Central memory CD4-positive, alpha-beta T cell (primary cell): ENCODE measurements around the gene CDK5RAP2.

Experiments
- DNase-seq: peaks from one replicate; pipeline ENCODE4 v3.0.0; 2022

Gene CDK5RAP2

DNA sequence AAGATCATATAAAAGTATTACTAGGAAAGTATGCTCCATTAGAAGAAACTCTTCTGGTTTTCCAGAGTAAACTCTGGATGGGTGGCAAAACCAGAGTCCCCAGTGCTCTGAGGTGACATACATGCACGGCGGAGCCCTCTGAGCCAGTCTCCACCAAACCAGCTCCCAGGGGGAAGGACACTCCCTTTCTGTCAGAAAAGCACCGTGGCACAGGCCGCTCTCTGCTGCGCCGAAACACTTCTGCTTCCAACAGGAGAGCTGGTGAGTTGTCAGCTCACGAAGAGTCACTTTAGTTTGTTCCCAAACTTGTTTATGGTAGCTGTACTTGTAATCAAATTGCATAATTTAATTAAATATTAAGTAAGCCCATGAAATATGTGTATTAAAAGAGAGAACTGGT is 184.6 kb downstream of the CDK5RAP2 start:
- no peak for DNase-seq

DNA sequence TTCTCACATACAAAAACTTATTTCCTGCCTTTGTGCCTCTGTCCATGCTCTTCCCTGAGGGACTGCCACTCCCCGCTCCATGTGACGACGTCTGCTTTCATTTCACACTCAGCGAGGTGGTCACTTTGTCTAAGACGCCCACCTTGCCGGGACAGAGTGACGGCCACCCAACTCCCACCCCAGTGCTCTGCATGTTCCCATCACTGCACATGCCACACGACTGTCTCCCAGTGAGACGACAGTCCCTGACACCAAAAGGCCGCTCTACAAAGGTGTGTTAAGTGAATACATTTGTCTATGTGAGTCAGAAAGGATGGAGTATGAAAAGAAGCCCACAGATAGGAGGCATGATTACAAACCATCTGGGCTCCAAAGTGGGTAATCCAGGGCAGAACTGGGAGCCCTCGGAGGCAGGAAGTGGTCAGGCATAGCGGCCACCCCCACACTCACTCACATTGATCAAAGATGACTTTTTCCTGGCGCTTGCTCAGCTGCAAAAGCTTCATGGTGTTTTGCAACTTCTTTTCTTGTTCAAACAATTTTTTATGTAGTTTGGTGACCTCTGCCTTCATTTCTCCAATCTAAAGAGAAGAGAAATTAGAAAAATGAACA is 185.8 kb downstream of the CDK5RAP2 start:
- no peak for DNase-seq

DNA sequence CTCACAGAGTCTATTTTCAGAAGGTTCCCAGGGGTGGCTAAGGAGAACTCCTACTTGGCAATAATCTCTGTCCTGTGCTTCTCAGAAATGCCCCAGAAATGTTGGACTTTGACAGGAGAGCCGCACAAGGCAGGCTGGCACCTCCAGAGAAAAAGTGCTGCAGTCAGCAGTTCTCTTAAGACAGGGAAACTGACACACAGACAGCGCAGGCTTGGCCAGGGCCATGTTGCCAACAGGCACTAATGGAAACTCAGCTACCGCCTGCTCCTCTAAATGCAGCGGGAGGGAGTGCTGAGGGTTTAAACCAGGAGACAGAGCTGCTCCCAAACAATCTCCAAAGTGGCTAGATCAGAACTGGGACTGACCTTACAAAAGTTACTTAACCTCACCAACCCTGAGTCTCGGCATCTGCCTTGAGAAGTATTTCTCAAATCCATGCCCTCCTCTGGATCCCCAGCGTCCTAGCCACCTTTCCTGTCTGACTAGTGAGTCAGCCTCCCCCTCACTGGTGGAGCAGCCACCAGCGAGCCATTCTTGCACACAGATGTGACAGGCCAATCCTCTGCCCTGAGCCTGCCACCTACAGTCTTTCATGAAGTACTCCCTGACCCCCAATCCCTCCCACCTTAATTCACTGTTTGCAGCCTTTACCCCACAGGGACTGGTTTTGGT is 186.4 kb downstream of the CDK5RAP2 start:
- no peak for DNase-seq

DNA sequence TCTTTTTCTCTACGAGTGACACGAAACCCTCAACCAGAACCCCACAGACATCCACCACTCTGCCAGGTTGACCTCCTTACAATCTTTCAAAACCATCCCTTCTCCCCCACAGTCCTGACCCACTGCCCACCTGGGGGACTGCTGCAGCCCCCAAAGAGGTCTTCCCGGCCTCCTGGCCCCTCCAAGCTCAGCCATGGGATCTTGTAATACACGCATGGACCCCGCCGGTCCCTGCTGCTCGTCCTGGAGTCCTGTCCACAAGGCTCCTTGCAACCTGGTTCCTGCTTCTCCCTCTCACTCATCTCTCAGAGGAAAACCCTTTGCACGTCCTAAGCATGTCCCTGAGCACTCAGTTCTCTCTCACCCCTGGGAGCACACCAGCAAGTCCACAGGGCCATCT is 187.3 kb downstream of the CDK5RAP2 start:
- DNase-seq: no peak

DNA sequence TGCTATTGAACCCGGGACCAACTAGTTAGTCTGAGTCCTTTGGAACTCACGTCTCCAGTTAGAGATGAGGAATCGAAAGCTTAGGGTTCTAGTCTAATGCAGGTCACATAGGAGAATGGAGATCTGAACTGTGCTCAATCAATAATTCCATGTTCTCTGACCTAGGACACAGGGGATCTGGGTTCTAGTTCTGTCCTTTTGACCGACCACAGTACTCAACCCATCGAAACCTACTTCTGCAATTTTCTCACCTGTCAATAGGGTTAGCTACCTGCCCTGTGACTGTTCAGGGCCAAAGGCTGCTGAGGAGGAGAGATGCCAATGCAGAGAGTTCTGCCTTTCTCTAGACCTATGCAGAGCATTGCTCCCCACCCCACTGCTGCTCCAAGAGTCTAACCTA is 187.7 kb downstream of the CDK5RAP2 start:
- no peak for DNase-seq

DNA sequence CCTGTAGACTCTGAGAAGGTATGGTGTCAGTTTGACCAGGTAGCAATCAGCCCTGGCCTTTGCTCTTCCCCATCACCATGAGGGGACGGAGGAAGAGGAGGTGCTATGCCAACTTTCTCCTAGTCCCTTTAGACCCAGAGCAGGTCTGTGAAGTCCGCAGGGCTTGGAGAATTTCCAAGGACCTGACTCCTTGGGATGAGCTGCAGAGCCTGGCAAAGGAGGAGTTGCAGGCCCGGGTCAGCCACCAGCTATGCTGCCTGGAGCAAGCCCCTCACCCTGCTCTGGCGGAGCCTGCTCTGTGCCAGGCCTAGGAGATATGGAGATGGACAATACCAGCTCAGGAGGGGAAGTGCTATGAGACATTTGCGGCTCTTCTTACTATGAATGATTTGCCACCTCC is 188.3 kb downstream of the CDK5RAP2 start:
- no peak for DNase-seq

DNA sequence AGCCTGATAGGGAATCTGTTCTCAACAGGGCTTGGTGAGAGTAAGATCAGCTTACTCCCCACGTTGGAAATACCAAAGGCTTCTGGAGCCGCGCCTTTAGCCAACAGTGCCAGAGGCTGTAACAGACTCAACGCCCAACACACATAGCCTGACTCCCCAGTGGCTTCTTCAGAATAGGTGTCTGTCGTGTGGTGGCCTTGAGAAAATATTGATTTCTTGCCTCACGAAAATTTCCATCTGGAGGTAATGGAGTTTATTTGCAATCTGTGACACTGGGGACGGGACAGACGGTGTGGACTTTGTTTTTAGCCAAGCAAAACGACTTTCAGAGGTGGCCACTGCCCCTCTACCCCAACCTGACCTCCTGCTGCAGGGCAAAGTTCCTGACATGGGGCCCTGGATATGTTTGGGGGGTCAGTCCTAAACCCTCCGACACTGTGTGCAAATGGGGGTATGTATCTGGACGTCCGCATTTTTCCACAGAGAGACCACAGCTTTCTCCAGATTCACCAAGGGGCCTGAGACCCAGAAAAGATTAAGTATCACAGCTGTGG is 189.3 kb downstream of the CDK5RAP2 start:
- no peak for DNase-seq

DNA sequence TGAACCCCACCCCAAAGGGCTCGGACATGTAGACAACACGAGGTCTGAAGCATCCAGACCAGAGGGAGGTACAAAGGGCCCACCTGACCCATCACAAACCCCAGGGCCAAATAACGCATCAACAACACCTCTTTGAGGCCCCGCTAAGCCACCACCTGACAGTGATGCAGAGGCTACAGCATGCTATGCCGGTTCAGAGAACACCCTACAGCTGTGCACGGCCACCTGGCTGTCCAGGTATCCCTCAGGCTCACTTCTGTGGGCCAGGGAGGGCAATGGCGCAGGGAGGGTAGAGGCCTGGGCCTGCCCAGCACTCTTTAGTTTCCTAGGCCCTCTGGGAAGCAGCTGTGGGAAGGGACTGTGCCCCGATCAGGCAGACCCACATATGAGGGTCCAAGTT is 190.1 kb downstream of the CDK5RAP2 start:
- no peak for DNase-seq

DNA sequence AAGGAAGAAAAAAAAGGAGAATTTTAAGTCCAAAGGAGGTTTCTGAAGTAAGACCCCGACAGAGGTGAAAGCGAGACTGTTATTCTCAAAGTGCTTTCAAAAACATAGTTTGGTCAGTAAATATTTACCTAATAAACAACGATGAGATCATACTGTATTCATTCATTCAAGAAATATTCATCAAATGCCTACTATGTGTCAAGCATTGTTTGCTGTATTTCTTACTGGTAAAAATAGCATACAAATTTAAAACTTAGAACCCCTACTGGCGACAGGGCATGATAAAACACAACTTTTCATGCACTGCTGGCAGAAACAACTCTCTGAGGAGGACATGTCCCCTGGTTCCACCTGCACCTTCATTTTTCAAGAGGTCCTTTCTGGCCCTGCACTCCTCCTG is 190.7 kb downstream of the CDK5RAP2 start:
- DNase-seq: no peak

DNA sequence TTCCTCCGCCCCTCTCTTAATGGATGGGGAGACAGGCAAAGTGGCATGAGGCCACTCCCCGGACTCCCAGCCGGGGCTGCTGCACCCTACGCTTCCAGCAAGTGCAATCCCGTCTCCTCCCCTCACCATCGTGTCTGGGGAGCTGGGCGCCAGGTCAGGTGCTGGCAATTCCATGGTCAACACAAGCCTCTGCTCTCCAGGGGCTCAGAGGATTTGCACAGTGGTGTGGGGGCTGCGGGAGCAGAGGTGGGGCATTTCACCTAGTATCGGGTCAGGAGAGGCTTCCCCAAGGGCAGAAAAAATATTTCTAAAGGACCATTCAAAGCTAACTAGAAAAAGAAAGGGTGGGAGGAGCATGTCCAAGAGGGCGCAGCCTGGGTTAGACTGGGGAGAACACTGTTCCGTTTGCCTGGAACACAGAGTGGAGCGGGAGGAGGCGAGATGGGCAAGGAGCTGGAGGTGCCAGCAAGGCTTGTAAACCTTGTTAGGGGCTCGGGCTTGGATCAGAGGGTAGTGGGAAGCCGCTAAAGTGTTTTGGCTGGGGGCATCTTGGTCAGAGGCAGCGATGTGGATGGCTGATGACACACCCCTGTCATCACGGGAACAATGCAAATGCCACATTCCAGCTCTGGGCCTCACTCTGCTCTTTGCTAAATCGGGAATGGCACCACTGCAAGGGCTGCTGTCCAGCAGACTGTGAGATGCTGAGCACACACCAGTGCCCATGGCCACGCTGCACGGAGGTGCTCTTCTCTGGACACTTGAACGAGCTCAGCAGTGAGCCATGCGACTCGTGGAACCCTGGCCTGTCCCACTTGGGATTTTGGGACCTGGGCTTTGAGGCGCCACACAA is 191.7 kb downstream of the CDK5RAP2 start:
- no peak for DNase-seq

DNA sequence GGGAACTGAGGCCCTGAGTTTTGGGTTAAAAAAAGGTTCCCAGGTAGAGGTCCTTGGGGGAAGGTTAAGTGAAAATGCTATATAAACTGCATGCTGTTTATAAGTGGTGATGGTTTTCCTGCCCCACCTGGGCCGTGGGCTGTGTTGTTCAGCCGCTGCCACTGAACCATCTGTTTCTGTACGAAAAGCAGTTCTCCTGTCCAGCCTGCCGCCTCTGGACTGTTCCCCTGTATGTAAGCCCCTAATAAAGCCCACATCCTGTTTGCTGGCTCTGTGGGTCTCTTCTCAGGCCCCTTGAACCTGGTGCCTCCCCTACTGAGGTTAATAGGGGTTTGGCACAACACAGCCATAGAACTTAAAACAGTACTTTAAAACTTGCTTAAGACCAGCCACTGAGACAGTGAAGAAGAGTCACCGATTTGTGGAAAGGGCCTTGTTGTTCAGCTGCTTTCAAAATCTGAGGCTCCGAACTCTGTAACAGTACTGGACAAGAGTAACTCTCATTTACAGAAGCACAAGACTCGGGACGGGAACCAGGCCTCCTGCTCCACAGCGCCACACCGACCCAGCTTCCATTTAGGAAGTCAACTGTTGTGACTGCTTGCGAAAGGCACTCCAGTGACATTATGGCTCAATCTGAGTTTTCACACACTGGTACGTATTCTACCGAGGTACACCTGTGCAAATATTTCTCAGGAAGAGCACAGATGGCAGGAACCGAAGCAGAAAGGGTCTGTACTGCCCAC is 192.5 kb downstream of the CDK5RAP2 start:
- DNase-seq: no peak

DNA sequence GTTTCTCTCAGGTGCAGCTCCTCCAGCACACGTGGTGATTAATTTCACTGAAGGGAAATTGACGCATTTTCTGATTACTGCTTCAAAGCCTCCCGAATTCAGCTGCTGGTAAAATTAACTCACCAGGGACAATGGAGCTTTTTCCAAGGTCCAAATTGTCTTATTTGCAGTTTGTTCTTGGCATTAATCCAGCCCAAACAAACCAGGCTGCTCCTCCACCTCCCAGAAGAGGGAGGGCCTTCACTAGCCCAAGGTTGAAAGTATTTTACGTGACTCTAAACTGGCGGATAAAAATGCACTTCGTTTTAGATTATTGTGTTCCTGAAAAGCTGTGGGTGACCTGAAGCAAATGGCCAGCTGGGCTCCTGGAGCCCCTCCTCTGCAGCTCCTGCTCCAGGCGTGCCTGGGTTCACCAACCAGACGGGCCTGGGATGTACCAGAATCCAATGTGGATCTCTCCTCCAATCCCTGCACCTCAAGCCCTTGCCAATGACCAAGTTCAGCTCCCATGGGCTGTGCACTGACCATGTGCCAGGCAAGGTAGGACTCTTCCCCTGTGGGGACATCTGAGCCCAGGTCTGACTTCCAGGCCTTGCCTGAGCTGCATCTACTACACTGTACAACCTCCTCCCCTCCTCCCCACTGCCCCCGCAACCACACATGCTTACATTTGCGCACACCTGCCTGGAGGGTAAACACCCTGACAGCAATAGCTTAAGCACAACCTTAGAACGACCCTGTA is 193.4 kb downstream of the CDK5RAP2 start:
- DNase-seq: no peak

DNA sequence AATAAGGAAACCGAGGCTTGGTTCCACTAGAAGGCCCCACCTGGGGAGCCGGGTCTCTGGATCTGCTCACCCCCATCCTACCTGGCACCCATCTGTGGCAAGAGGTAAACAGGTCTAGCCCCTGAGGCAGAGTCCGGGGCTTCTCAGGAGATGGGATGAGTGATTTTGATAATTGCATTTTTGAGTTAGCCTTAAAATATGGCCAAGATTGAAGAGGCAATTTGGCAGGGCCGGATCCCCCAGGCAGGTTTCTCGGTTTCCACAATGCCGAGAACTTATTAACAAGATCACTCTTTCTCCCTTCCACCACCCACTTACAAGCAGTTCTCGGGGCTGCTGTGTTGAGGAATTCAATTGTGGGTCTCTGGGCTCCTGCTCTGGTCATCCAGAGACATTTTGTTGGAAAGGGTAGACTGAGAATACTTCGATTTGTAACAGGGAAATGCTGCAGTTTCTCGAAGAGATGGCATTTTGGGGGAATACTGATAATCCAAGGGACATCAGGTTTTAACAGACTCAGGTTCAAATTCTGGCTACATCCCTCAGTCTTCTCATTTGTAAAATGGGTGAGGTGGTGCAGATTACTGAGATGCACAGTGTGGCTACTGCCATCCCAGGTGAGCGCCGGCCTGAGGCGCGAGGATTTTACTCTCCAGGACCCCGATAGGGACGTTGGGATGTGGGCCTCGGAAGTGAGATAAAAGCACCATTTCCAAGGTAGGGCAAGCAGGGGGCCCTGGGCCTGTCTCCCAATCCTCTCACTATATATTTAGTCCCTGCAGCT is 194.2 kb downstream of the CDK5RAP2 start:
- DNase-seq: no peak

DNA sequence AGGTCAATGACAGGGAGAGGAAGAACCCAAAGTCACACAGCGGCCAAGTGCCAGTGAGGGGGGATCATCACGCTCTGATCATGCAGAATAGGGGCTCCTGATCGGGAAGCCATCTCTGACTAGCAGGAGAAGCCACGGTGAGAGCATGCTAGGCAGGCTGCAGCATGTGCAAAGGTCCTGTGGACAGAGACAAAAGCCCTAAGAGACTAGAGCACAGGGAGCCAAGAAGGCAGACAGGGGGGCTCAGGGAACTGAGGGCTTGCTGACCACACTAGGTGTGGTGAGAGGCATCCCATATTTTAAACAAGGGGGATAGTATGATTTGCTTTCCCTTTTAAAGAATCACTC is 195.1 kb downstream of the CDK5RAP2 start:
- DNase-seq: no peak

DNA sequence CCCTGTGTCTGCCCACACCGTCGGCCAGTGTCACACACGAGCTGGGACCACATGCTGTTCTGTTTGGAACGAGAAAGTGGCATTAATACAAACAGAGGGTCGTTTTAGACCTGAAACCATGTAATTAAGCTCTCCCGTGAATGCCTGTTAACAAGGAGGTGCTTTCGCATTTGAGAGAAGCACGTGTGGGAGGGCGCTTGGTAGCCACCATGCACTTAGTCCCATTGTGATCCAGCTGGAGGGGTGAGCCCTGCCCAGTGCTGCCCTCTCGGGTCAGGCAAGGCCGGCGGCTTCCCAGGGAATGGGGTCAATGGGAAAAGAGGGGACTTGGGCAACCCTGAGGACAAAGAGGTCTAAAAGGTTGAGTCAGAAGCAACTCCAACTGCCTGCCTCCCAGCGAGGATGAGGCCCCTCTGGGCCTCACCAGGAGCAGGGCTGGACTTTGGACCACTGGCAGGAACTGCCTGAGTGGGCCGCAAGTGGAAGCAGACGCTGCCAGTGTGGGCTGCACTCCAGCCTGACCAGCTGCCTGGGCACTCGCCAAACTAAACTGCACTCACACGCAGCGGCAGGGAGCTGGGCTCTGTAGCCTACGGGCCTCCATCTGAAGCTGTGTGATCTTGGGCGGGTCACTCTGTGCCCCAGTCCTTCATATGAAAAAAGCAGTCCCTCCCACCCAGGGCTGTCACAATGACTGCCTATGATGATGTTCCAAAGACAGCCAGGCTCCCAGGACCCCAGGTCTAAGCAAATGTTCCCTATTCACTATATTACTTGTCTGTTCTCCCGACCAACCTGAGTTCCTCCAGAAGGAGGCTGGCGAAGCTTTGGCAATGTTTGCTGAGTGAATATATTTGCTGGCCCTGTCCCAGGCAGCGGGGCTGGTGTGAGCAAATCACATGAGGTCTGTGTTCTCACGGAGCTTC is 195.7 kb downstream of the CDK5RAP2 start:
- no peak for DNase-seq

DNA sequence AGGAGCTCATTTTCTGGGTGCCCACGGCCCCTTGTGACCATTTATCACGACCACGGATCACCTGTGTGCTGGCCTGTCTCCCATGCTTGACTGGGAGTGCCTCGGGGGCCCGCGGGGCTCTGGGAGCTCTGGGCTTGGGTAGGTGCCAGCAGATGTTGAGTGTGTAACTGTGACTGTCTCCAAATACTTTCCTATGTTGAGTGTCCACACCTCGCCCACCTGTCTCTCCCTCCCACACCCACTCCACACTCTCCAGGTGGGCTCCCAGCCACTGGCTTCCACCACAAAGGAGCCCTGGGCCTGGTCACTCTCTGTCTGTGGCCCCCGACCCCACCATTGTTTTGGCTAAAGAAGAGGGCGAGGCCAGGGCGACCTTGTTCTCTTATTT is 196.4 kb downstream of the CDK5RAP2 start:
- DNase-seq: no peak

DNA sequence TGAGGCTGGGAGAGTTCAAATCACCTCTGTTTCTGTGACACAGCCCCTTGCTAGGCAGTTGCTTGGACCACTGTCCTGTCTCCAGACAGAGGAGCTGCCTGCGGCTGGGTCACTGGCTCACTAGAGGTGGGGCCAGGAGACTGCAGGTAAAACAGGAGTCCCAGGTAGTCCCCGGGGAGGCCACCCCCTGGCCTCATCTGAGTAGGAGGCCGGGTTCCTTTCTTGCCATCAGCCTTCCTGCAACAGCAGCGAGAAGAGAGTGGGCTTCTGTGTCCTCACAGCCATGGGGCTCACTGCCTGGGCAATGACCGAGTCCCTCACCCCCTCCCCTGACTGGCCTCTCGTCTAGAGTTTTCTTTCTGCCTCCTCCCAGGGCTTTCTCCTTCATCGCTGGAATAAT is 197.5 kb downstream of the CDK5RAP2 start:
- DNase-seq: no peak

DNA sequence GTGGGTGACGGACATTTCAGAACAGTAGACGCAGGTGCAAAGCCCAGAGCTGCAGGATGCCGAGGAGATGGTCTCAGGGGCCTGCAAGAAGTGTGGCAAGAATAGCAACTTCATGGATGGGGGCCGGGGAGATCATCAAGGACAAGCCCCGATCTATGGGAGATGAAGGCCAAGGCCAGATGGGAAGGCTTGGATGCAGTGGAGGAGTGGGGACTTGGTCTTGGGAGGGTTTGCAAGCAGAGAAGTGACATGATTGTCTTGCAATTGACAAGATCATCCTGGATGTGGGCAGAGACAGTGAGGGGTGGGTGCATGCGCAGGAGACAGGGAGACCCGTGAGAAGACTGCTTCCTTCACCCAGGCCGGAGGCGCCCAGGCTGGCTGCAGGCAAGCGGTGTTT is 198.1 kb downstream of the CDK5RAP2 start:
- DNase-seq: no peak

DNA sequence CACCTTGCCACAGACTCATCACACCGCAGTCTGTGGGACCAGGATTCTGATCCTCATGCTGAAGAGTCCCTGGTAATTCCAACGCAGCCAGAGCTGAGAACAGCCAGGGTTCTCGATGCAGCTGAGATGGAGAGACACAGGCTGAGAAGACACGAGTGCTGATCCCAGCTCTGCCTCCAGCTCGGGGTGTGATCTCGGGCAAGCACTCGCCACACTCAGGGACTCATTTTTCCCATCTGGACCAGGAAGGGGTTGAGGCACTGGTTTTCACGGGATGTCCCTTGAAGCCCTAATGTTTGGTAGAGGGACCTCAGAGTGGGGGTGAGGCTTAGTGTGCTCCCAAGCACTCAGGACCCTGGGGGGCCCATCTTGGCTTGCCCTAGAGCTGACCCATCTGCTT is 200.4 kb downstream of the CDK5RAP2 start:
- DNase-seq: no peak

DNA sequence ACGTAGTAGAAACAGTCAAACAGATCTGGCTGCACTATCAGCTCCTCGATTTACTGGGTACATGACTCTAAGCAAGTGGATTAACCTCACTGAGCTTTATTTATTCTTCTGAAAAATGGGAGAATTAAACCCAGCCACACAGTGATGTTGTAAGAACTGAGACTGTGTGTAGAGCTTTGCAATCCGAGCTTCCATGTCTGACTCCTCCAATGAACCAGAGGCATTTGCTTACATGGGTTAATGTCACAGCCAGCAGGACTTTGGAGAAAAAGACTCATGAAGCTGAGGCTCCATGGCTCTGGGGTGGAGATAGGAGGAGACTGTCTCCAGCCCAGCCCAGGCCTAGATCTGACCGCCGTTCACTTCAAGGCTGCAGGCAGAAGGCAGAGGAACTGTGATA is 201.3 kb downstream of the CDK5RAP2 start:
- no peak for DNase-seq
